ENCODE data around the gene CACNA2D1. TPM values are rescaled to one million over a fixed set of nuclear protein-coding genes. Genes with fewer than 3 reads are reported as not detected.
"Not testable (repeated sequence)": the region's sequence is repeated elsewhere in the genome, so short reads cannot be mapped to it uniquely, and the experiment has no call there.

CACNA2D1 gene
- total RNA-seq, 1 donor from 2014 or later = 1.5 TPM

DNA sequence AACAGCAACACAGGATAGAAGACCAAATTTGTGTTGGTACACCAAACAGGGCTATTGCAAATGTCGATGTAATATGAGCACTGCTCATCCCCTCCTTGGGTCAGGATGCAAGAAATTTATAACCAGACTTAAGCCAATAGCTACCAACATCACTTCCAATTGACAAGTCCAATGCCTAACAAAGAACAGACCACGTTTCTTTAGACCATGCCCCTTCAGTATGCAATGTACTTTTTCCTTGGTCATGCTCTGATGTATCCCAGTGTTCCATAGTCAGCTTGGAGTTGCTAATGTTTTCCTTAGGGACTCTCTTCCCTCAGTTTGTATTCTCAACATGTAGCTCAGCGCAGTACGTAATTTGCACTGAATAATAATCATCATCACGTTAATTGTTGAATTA lies 7.8 kb downstream of the CACNA2D1 start:
- TF ChIP-seq EZH2 (IDR thresholded peaks at IDR 0.05) (no peak), EZH2phosphoT487 (IDR thresholded peaks at IDR 0.05) (no peak)
- TF ChIP-seq, protein P1, sequence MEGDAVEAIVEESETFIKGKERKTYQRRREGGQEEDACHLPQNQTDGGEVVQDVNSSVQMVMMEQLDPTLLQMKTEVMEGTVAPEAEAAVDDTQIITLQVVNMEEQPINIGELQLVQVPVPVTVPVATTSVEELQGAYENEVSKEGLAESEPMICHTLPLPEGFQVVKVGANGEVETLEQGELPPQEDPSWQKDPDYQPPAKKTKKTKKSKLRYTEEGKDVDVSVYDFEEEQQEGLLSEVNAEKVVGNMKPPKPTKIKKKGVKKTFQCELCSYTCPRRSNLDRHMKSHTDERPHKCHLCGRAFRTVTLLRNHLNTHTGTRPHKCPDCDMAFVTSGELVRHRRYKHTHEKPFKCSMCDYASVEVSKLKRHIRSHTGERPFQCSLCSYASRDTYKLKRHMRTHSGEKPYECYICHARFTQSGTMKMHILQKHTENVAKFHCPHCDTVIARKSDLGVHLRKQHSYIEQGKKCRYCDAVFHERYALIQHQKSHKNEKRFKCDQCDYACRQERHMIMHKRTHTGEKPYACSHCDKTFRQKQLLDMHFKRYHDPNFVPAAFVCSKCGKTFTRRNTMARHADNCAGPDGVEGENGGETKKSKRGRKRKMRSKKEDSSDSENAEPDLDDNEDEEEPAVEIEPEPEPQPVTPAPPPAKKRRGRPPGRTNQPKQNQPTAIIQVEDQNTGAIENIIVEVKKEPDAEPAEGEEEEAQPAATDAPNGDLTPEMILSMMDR (IDR thresholded peaks at IDR 0.05) = no peak
- H3F3A ChIP-seq (ENCODE audit: low read depth) = no peaks in the 10 kb centered on the region
- H3K79me2 ChIP-seq (ENCODE audit: low read depth) = peaks cover 24% of the 10 kb centered on the region
- no peaks in the 10 kb centered on the region for H3K9me3 Mint-ChIP-seq
- H2AFZ ChIP-seq (replicated peaks) = no peak overlapping the region
- peaks cover 2% of the 10 kb centered on the region for H3K27me3 Mint-ChIP-seq (ENCODE audit: insufficient read depth, low read depth)
- peaks cover 1% of the 10 kb centered on the region for H3K4me1 ChIP-seq
- H3K36me3 ChIP-seq = no peaks in the 10 kb centered on the region
- H3K4me2 ChIP-seq = no peak overlapping the region
- no peak overlapping the region for H3K4me3 Mint-ChIP-seq
- H3K4me3 ChIP-seq = no peak overlapping the region
- H3K27ac Mint-ChIP-seq = no peak overlapping the region
- no peaks in the 10 kb centered on the region for H3K36me3 Mint-ChIP-seq
- no peaks in the 10 kb centered on the region for H4K20me1 ChIP-seq (ENCODE audit: low read depth)
- H3K9me3 ChIP-seq (ENCODE audit: low read depth) = no peaks in the 10 kb centered on the region
- no peak overlapping the region for H3K27ac ChIP-seq
- peaks cover 7% of the 10 kb centered on the region for H3K4me1 Mint-ChIP-seq
- H3K9ac ChIP-seq = no peak overlapping the region
- H3K27me3 ChIP-seq = no peaks in the 10 kb centered on the region
- no peak for DNase-seq (ENCODE audit: low spot score)

DNA sequence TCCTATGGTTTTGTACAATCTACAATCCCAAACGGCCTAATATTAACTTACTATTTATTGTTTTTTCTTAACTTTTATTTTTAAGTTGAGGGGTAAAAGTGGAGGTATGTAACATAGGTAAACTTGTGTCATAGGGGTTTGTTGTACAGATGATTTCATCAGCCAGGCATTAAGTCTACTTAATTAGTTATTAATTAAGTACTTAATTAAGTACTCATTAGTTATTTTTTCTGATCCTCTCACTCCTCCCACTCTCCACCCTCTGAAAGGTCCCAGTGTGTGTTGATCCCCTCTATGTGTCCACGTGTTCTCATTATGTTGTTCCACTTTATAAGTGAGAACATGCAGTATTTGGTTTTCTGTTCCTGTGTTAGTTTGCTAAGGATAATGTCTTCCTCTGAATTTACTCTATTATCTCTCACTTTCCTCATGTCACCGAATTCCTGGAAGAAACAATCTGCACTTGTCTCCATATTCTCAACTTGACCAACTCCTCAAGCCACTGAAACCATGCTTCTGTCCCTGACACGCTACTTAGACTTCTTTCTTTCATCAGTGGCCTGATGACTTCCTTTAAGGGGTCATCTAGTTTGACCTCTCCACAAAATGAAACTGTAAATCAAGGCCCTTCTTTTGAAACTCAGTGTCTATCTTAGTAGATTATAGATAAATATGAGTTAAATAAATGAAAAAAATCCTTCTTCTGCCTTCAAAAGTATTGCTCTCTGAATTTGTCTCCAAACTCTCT lies 9.1 kb downstream of the CACNA2D1 start:
- no peak for DNase-seq (ENCODE audit: low spot score)
- H3K9me3 Mint-ChIP-seq = no peaks in the 10 kb centered on the region
- H3K4me2 ChIP-seq = no peak overlapping the region

DNA sequence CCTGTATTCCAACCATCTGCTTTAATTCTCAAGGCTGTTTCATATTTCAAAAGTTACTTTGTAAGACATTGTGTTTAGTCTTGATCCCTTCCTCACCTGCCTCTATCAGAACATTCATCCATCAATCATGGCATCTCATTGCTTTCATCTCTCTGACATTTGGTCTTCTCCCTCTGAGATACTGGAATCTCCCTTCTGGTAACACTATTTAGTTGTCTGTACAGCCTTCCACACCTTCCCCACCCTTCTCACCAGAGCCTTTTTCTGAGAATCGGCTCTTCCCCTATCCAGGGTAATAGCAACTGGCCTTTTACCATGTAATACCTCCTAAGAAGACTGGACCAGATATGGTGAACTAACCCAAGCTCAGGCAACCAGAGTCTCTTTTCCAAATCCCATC lies 10.1 kb downstream of the CACNA2D1 start:
- no peaks in the 10 kb centered on the region for H3F3A ChIP-seq (ENCODE audit: low read depth)
- no peak overlapping the region for H3K27ac ChIP-seq
- TF ChIP-seq EZH2 (IDR thresholded peaks at IDR 0.05) = no peak
- no peak for TF ChIP-seq EZH2phosphoT487 (IDR thresholded peaks at IDR 0.05)
- TF ChIP-seq, protein P1 (IDR thresholded peaks at IDR 0.05) = no peak
- H3K4me3 ChIP-seq = no peak overlapping the region
- H3K27me3 ChIP-seq = no peaks in the 10 kb centered on the region
- no peak for DNase-seq (ENCODE audit: low spot score)
- H3K9me3 ChIP-seq (ENCODE audit: low read depth) = no peaks in the 10 kb centered on the region
- H3K4me3 Mint-ChIP-seq = no peak overlapping the region
- H3K36me3 Mint-ChIP-seq = no peaks in the 10 kb centered on the region
- H3K27ac Mint-ChIP-seq = no peak overlapping the region
- peaks cover 6% of the 10 kb centered on the region for H3K4me1 Mint-ChIP-seq
- peaks cover 7% of the 10 kb centered on the region for H3K79me2 ChIP-seq (ENCODE audit: low read depth)
- no peaks in the 10 kb centered on the region for H3K4me1 ChIP-seq
- H4K20me1 ChIP-seq (ENCODE audit: low read depth) = no peaks in the 10 kb centered on the region
- no peak overlapping the region for H3K9ac ChIP-seq
- H3K4me2 ChIP-seq = no peak overlapping the region
- H3K36me3 ChIP-seq = no peaks in the 10 kb centered on the region
- no peaks in the 10 kb centered on the region for H3K9me3 Mint-ChIP-seq
- peaks cover 2% of the 10 kb centered on the region for H3K27me3 Mint-ChIP-seq (ENCODE audit: insufficient read depth, low read depth)
- no peak overlapping the region for H2AFZ ChIP-seq (replicated peaks)

More for the DNA sequence above, 9.1 kb downstream of the CACNA2D1 start:
- Histone ChIP-seq H3K27ac (no peak overlapping the region), H3F3A (ENCODE audit: low read depth) (no peaks in the 10 kb centered on the region), H3K9ac (no peak overlapping the region), H3K79me2 (ENCODE audit: low read depth) (peaks cover 10% of the 10 kb centered on the region), H4K20me1 (ENCODE audit: low read depth) (no peaks in the 10 kb centered on the region), H3K27me3 (no peaks in the 10 kb centered on the region), H3K9me3 (ENCODE audit: low read depth) (no peaks in the 10 kb centered on the region), H3K4me3 (no peak overlapping the region), H2AFZ (replicated peaks) (no peak overlapping the region), H3K36me3 (no peaks in the 10 kb centered on the region), H3K4me1 (no peaks in the 10 kb centered on the region)
- Mint-ChIP-seq H3K27ac (no peak overlapping the region), H3K36me3 (no peaks in the 10 kb centered on the region), H3K4me1 (peaks cover 6% of the 10 kb centered on the region), H3K27me3 (ENCODE audit: insufficient read depth, low read depth) (peaks cover 2% of the 10 kb centered on the region), H3K4me3 (no peak overlapping the region)
- TF ChIP-seq, protein P1 (IDR thresholded peaks at IDR 0.05) = no peak
- no peak for TF ChIP-seq EZH2 (IDR thresholded peaks at IDR 0.05)
- no peak for TF ChIP-seq EZH2phosphoT487 (IDR thresholded peaks at IDR 0.05)

DNA sequence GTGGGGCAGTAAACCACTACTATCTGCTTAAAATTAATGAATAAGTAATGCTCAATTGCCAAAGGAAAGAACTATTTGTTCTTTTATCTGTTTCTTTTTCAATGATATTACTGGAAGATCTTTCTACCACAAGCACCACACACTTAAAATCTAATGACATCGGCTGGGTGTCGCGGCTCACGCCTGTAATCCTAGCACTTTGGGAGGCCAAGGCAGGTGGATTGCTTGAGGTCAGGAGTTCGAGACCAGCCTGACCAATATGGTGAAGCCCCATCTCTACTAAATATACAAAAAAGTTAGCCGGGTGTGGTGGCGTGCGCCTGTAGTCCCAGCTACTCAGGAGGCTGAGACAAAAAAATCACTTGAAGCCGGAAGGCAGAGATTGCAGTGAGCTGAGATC lies 10.8 kb downstream of the CACNA2D1 start:
- not testable (repeated sequence) for H3K4me2 ChIP-seq; H3K4me3 ChIP-seq; H3K36me3 Mint-ChIP-seq; H3K4me1 Mint-ChIP-seq; H3K27ac Mint-ChIP-seq; H3K9me3 ChIP-seq (ENCODE audit: low read depth); H3K9me3 Mint-ChIP-seq; H4K20me1 ChIP-seq (ENCODE audit: low read depth); DNase-seq (ENCODE audit: low spot score); H3K4me3 Mint-ChIP-seq; H3K27me3 ChIP-seq; H3F3A ChIP-seq (ENCODE audit: low read depth); H3K4me1 ChIP-seq; H3K9ac ChIP-seq; H3K79me2 ChIP-seq (ENCODE audit: low read depth); H3K27ac ChIP-seq; H2AFZ ChIP-seq (replicated peaks); H3K36me3 ChIP-seq; H3K27me3 Mint-ChIP-seq (ENCODE audit: insufficient read depth, low read depth)

All from neural progenitor cell (in vitro differentiated cells).